ENCODE results near the gene TCIRG1. TPM values are rescaled to one million over a fixed set of nuclear protein-coding genes. Genes with fewer than 3 reads are reported as not detected.

The TCIRG1 gene
- total and polyA plus RNA-seq, 2 of the 13 experiments (the other 11 are each of a cell fraction or from before 2014, with no cell fraction given): 48.0 to 69.6 TPM

GRCh38 chr11:68012843-68013610, 25.8 kb upstream of the TCIRG1 start (continued):
- TF ChIP-seq RNF219 (CRISPR knock-in tag; IDR thresholded peaks at IDR 0.05) (no peak), E2F2 (CRISPR knock-in tag; IDR thresholded peaks at IDR 0.05; ENCODE audit: borderline replicate concordance) (no peak), ZNF564 (CRISPR knock-in tag; IDR thresholded peaks at IDR 0.05) (peak; percentile 68; the same call in 1 of the 2 replicates), POLR2AphosphoS2 (IDR thresholded peaks at IDR 0.05; ENCODE audit: low read depth, low read length) (no peak), ZNF281 (CRISPR knock-in tag; IDR thresholded peaks at IDR 0.05; ENCODE audit: borderline replicate concordance) (peak; percentile 96), CBFB (CRISPR knock-in tag; IDR thresholded peaks at IDR 0.05) (peak; percentile 100), SOX6 (IDR thresholded peaks at IDR 0.05) (no peak), SOX6 (CRISPR knock-in tag; IDR thresholded peaks at IDR 0.05) (peak; percentile 49; the same call in 1 of the 2 replicates), ZBTB46 (CRISPR knock-in tag; IDR thresholded peaks at IDR 0.05; ENCODE audit: borderline replicate concordance) (no peak), ZNF574 (CRISPR knock-in tag; IDR thresholded peaks at IDR 0.05) (peak; percentile 38), THAP8 (CRISPR knock-in tag; IDR thresholded peaks at IDR 0.05; ENCODE audit: borderline replicate concordance) (no peak), MAFG (CRISPR knock-in tag; IDR thresholded peaks at IDR 0.05) (no peak), SALL1 (CRISPR knock-in tag; IDR thresholded peaks at IDR 0.05) (peak; percentile 44; the same call in 1 of the 2 replicates), ZNF580 (CRISPR knock-in tag; IDR thresholded peaks at IDR 0.05; ENCODE audit: borderline replicate concordance, low read depth) (no peak), ZNF251 (CRISPR knock-in tag; IDR thresholded peaks at IDR 0.05) (no peak)

Data from HepG2 (cell line).